GM19193 (cell line): ENCODE results near the gene AFAP1.

Experiments used
- POLR2A ChIP-seq: IDR thresholded peaks from 4 replicates; pipeline ENCODE4 v1.6.1; 2011; ENCODE audit not compliant: insufficient read depth, insufficient read length; ENCODE audit errors: extremely low read depth

Gene AFAP1, protein sequence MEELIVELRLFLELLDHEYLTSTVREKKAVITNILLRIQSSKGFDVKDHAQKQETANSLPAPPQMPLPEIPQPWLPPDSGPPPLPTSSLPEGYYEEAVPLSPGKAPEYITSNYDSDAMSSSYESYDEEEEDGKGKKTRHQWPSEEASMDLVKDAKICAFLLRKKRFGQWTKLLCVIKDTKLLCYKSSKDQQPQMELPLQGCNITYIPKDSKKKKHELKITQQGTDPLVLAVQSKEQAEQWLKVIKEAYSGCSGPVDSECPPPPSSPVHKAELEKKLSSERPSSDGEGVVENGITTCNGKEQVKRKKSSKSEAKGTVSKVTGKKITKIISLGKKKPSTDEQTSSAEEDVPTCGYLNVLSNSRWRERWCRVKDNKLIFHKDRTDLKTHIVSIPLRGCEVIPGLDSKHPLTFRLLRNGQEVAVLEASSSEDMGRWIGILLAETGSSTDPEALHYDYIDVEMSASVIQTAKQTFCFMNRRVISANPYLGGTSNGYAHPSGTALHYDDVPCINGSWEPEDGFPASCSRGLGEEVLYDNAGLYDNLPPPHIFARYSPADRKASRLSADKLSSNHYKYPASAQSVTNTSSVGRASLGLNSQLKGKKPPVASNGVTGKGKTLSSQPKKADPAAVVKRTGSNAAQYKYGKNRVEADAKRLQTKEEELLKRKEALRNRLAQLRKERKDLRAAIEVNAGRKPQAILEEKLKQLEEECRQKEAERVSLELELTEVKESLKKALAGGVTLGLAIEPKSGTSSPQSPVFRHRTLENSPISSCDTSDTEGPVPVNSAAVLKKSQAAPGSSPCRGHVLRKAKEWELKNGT

GRCh38 chr4:7939377-7940108 lies at the start of gene AFAP1:
AFAP1 (minus strand) TSS chr4:7939861; CDS start chr4:7872078, 67,783 bp downstream.
- no peak for TF ChIP-seq POLR2A

- no peak for TF ChIP-seq POLR2A
Measured at GRCh38 chr4:7988437-7988836, 48.8 kb upstream of the AFAP1 start.

GRCh38 chr4:7987148-7987989 lies 47.7 kb upstream of the AFAP1 start:
- TF ChIP-seq POLR2A, result no peak

- TF ChIP-seq POLR2A, result no peak
Measured at GRCh38 chr4:7985891-7986441, 46.3 kb upstream of the AFAP1 start.

DNA sequence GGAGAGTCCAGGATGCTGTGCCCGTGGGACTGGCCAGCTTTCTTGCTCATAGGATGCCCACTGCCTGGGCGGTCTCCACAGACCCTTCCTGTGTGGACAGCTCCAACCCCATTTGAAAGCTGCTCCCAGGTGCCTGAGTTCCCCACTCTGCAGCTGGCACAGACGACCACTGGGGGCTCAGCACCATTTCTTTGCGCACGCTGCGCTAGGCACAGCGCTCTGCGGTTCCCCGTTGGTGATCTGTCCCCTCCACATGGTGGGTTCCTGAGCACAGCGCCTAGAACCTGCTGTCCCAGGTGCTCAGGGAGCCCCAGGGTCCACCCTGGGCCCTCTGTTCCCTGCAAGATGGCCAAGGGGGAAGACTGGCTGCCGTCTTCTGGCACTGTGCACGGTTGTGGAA lies 45.4 kb upstream of the AFAP1 start:
- no peak for TF ChIP-seq POLR2A

DNA sequence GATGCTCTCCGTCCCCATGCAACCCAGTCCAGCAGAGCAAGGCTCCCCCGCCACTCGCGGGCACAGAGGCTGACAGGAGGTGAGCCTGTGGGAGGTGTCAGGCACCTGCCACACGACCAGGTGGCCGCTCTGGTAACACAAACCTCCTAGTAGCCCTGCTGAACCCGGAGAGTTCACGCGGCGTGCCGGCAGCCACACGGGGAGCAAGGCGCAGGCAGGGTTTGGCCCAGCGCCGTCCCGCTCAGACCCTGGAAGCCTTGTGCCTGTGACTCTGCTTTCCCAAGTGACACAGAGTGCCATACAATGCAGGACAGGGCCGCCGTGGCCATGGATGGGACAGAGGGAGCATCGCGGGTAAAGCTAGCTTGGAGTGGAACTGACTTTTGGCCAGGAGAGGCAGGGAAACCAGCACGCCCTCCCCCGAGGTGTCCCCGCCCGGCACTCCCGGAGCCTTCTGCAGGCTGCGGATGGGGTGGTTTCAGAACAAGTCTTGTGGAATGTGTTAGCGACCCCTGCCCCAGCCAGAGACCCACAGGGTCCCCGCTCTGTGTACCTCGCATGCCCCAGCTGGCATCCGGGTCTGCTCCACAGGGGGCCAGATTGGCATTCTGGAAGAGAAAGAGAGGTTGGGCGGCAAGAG lies 44.7 kb upstream of the AFAP1 start:
- TF ChIP-seq POLR2A, result no peak

DNA sequence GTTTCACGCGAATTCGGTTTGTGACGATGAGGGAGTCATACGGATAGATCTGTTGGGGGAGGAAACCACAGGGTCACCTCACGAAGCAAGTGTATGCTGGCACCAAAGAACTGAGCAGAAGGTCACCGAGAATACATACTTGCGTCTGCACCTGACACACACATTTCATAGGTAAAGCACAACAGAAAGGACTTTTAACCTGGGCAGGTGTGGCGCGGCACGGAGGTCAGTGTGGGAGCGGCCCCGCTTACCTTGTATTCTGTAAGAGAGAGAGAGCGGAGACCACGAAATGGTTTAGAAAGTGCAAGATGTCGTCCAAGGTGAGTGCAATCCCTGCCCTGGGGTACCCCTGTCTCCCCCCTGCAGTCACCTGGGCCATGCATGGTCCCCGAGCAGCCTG lies 43.6 kb upstream of the AFAP1 start:
- no peak for TF ChIP-seq POLR2A

GRCh38 chr4:7981738-7982394 lies 42.2 kb upstream of the AFAP1 start:
- TF ChIP-seq POLR2A, result no peak

- no peak for TF ChIP-seq POLR2A
Measured at GRCh38 chr4:7980036-7980435, 40.4 kb upstream of the AFAP1 start.

DNA sequence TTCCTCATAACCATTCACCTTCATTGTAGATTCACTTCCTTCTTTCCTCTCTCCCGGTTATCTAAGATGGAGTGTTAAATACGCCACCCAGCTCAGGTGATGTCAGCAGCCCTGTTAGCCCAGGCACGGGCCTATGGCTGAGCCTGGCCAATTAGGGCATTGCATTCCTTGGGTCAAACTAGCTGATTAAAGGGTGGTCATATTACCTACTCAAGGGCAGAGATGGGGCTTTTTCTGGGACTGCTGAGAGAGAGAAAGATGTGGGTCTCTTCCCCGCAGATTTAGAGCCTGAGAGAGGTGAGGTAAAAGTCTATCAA lies 39.9 kb upstream of the AFAP1 start:
- TF ChIP-seq POLR2A, result no peak

DNA sequence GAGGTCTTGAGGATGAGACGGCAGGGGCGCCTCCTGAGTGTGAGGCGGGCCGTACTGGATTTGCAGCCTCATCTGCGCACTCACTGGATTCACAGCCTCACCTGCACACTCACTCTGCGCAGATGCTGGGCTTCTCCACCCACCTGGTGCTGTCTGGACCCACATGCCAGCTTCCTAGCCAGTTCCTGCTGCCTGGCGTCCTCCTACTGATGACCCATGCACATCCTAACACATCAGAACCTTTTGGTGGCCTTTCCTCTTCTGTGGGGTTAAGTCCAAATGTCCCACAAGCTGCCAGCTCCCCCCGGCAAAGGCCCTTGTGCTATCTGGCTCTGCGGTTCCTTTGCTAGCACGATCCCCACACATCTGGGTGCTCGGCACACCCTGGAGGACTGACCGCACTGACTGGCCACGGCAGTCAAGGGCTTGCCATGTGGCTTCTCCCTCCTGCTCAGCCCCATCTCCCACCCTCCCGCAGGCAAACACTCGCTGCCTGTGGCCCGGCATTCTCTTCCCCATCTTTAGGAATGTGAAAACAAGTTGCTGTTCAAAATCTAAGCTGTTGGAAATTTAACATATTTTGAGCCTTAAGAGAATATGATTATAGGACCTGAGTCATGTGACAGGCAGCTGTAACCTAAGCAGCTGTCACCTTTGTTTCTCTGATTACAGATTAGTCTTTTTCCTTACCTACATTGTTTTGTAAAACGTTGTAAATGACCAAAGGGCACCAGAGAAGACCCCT lies 39.4 kb upstream of the AFAP1 start:
- no peak for TF ChIP-seq POLR2A

GRCh38 chr4:7978489-7978888 lies 38.8 kb upstream of the AFAP1 start:
- no peak for TF ChIP-seq POLR2A

GRCh38 chr4:7976634-7977033 lies 37.0 kb upstream of the AFAP1 start:
- TF ChIP-seq POLR2A, result no peak

- TF ChIP-seq POLR2A, result no peak
Measured at GRCh38 chr4:7976025-7976424, 36.4 kb upstream of the AFAP1 start.
